ENCODE data around the gene COPB1.
A peak's percentile ranks its signal among the peaks of the same experiment; 100 is the strongest.

GRCh38 chr11:14454861-14455632 lies 44.6 kb downstream of the COPB1 start:
- peak in 4 of 6 experiments; percentile 17 to 51 (median 32) for TF ChIP-seq CTCF (IDR thresholded peaks at IDR 0.05)
- no peak for TF ChIP-seq POLR2A (IDR thresholded peaks at IDR 0.05)
- no peak for TF ChIP-seq EP300 (IDR thresholded peaks at IDR 0.05)
- TF ChIP-seq POLR2AphosphoS5 (IDR thresholded peaks at IDR 0.05): no peak

Measured in upper lobe of left lung (tissue), 4 donors.